22Rv1 (cell line): ENCODE data around the gene TDP1.

Experiments used
- CTCF ChIP-seq: fragments of 450-650 bp; IDR thresholded peaks from 2 replicates; pipeline ENCODE4 v1.5.1; 2017; ENCODE audit warnings: mild to moderate bottlenecking
- ZFX ChIP-seq: fragments of 450-650 bp; IDR thresholded peaks from 2 replicates; pipeline ENCODE4 v1.6.1; 2017; ENCODE audit warnings: antibody characterized with exemption, borderline replicate concordance

- TF ChIP-seq CTCF (no peak), ZFX (no peak)
Measured at GRCh38 chr14:89910691-89911009, 45.1 kb upstream of the TDP1 start.
